ENCODE measurements around the gene FRK.
"Not testable (repeated sequence)": the region's sequence is repeated elsewhere in the genome, so short reads cannot be mapped to it uniquely, and the experiment has no call there.

The FRK gene

DNA sequence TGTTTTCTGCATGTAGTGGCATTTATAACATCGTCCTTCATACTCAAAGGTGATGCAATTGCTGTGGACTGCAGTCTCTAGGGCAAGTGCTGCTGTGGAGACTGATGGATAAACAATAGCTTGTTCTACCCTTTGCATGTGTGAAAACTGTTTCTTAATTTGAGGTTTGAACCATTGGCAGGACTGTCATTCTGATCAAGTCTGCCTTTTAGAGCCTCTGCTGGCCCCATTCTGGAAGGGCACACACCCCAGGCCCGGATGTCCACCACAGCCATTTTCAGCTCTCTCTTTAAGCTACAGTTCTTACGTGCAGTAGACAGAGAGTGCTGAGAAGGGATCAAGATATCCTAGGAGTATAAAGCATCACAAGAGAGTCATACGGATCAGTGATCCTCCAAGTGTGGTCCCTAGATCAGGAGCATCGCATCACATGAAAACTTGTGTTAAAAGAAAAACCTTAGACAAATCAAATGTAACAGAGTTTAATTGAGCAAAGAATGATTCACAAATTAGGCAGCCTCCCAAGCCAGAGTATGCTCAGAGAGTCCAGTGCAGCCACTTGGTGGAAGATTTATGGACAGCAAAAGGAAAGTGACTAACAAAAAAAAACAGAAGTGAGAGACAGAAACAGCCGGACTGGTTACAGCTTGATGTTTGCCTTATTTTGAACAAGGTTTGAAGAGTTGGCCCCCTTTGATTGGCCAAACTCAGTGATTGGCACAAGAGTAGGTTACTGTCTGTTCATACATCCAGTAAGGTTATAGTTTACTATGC, 52.0 kb downstream of the FRK start:
- DNase-seq (ENCODE audit: low read depth, low spot score) = no peak

DNA sequence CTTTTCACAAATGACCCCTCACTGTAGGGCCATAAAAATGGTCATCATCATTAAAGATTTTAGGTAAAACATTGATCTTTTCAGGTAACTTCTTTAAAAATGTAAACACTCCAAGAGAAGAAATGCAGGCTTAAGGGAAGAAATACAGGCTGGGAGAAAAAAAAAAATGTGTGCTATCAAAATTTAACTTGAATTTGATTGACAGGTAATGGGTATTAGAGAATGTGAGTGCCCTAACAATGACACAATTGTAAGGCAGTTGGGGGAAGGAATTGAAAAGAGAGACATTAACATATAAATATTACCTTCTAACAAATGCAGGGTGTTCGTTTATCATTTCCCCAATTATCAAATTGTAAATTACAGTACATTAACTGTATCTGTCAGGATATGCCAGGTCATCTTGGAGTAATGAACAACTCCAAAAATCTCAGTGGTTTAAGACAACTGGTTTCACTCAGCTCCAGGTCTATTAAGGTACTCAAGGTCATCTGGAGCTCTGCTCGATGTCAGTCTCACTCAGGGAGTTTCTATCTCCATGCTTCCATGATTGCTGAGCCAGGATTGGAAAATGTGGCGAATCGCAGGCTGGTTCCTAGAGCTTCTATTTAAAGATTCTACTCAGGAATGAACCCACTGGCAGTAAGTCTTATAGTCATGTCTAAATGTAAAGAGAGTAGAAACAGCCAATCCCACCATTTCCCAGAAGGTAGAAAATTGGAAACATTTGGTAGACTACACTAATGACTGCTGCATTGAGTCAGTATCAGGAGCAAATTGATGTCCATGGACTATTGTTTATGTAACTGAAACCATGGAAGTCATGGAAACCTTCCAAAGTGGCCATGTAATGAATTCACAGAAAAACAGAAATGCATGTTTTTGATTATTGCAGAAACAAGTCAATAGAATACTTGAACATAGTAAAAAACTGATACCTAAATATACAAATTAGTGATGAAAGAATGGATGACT, 55.6 kb downstream of the FRK start:
- no peak for DNase-seq (ENCODE audit: low read depth, low spot score)

DNA sequence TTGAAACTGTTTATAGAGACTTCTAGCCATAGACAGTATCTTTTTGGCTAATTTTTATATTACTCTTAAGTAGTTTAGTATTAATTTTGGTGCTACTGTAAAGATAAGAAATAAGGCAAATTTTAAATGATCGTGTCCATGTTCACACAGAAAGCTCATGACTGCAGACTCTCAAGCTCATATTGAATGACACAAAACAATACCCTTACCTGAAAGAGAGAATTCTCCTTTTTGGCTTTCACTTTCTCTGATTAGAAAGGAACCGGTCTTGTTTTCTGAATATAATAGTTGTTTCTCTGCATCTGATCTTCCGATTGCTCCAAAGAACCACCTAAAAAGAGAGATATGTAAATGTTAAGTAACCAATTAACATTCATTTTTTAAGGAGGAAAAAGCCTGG, 57.0 kb downstream of the FRK start:
- no peak for DNase-seq (ENCODE audit: low read depth, low spot score)

DNA sequence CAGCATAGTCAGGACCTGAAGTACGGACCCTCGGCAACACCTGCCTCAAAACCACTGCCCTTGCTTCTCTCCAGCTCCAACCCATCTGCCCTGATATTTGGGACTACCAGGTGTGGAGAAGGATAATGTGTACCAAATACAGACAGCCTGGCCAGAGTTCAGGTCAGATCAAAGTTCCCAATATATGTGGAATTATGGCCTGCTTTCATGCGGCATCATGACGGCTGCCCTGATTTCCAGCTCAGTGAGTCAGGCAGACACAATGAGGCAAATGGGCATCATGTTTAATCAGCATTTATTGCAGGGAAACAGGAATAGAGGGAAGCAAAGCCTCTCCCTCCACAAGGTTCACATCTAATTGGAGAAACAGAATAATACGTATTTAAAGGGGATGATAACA, 57.9 kb downstream of the FRK start:
- DNase-seq (ENCODE audit: low read depth, low spot score) = no peak

DNA sequence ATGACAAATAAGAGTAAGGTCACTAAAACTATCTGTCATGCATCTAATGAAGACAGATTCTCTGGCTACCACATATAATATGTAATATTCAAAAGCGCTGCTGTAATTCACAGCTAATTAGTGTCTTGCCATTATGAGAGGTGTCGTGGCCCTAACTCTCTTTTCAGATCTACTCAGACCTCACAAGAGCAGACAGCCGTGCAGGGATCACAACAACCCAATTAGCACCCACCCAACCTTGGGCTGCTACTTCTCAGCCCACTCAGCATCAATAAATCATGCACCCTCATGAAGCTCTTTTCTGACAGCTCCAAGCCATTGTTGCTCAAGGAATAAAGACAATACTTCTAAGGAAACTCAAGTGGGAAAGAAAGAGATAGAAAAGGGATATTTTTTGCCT, 61.5 kb downstream of the FRK start:
- no peak for DNase-seq (ENCODE audit: low read depth, low spot score)

DNA sequence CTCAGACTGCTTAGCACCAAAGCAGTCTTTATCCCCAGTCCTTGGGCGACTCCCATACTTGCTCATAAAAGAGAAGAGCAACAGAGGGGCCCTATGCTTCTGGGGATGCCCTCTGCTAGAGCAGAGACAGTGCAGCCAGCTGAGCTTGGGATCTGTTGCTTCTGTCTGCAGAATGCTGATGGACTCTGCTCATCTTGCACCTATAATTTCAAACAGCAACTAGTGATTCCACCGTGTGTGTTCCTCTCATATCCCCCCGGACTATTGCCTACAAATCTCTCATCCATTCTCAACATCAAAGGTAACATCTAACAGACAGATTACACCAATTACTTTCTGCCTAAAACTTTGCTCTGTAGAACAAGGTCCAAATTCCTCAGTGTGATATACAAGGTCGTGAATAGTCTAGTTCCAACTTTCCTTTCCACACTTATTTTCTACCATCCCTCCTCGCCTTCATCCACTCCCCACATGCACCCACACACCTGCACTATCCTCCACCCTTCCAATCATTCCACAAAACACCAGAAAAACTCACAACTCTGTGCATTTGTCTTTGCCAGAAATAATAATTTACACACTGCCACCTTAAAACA, 62.6 kb downstream of the FRK start:
- no peak for DNase-seq (ENCODE audit: low read depth, low spot score)

DNA sequence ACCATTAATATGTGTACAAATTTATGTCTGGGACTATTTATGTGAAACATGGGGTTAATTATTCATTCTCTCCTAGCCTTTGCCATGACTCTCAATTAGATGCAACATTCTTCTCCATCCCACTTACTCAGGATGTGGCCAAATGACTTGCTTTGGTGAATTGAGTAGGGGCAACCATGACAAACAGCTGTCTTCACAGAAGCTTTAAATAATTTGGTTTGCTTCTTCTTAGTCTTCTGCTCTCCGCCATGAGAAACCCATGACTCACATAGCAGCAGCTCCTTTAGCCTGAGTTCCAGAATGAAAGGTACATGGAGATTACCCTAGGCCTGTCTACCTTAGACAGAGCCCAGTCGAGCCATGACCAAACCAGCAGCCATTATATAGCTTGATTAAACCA, 74.7 kb downstream of the FRK start:
- DNase-seq (ENCODE audit: low read depth, low spot score) = no peak

DNA sequence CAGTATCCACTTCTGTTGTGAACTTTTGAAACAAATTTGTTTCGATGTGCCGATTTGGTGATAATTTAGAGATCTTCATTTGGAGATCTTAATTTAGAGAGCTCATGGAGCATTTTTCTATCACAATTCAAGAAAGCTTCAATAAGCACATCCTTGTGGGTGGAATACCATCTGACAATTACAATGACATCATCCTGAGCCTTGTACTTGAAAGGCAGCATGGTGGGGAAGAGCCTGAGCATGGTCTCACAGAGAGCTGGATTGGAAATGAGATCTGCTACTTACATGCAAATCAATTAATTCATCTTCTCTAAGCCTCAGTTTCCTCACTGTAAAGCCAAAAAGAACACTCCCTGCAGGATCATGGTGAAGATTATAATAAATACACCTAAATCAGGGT, 75.9 kb downstream of the FRK start:
- no peak for DNase-seq (ENCODE audit: low read depth, low spot score)

DNA sequence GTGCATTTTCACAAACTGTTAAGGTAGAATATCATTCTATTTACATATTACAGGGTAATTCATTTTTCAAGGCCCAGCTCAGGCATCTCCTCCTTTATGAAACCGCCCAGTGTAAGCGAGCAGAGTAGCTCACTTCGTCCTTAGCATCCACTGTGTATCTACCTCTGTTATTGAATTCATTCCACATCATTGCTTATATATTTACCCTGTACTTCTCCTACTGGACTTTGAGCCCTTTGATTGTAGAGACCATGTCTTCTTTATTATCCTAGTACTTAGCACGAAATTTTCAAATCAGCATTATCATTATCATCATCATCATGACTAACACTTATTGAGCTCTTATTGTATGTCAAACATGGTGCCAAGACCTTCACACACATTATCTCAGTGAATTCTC, 76.7 kb downstream of the FRK start:
- DNase-seq (ENCODE audit: low read depth, low spot score) = no peak

DNA sequence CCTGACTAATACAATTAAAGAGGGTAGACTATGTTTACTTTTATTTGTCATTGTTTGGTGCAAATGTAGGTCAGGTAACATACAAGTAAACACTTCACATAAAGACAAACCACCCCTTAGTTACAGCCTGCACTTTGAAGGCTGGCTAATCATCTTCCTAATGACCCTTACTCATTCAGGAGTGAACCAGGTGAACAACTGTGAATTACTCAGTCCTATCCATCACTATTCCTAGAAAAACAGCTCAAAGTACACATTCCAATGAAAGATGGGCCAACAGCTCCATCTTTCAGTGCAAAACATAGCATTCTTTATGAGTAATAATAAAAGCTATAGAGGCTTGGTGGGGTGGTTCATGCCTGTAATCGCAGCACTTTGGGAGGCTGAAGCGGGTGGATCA, 78.2 kb downstream of the FRK start:
- no peak for DNase-seq (ENCODE audit: low read depth, low spot score)

DNA sequence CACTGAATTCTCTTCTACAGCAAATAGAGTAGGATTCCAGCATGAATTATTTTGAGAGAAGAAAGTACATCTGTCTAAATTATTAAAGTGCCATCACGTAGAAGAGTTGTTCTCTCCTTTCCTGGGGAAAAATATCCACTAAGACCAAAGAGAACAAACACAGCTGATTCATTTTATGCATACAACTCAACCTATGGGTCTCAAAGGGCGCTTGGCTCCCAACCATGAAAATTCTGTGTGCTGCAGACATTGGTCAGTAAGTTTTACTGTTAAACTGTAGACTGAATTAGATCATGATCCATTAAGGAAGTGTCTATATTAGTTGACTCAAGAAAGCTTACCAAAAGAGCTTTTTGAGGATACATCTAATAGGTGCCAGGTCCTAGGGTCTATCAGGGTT, 83.5 kb downstream of the FRK start:
- DNase-seq (ENCODE audit: low read depth, low spot score) = no peak

DNA sequence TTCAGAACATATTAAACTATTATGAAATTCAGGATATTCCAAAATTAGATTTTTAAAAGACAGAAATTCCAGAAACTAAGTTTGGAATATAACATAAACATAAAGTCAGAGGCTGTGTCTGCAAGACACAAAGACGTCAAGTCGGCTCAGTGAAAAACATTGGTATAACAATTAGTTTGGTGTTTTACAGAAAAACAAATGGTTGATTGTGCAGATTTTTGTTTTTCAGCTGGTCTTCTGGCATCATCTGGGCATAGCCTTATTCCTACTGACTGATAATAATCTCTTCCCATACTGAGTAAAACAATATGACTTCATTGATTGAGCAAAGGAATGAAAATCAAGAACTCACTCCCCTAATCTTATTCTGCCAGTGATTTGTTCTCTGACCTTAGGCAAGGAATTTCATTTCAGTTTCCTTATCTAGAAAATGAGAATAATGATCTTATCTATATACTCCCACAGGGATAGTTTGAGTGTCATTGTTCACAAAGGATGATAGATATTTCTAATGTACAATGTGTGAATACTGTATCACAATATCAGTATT, 84.3 kb downstream of the FRK start:
- DNase-seq (ENCODE audit: low read depth, low spot score) = no peak

DNA sequence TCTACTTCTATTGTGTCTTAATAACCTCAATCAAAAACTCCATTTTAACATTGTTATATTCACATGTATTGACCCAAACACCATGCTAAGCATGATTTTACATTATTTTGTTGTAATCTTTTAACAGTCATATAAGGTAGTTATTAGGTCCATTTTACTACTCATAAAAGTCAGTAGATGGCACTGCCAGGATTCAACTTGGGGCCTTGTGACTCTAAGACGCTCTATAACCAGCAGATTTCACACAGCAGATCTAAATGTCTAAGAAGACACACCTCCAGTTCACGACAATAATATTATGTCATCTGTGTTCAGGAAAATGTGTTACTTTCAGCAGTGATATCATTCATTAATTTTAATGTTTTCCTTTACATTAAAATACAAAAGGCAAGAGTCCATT, 88.0 kb downstream of the FRK start:
- DNase-seq (ENCODE audit: low read depth, low spot score) = no peak

DNA sequence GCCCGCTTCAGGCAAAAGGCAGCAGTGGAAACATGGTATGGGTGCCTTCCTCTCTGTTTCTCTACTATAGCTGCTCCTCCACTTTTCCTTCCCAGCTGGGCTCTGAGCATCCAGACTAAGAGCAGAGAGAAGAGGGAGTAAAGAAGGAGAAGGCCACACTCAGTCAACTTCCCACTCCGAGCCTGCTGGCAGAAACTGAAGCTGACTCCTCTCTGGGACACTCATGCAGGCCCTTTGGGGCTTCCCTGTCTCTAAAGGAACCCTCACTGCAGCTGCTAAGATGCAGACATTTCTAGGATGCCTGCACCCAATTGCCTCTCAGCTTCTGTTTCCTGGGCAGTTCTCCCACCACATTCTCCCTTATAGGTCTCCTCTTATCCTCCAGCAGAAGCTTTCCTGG, 88.9 kb downstream of the FRK start:
- DNase-seq (ENCODE audit: low read depth, low spot score) = no peak

DNA sequence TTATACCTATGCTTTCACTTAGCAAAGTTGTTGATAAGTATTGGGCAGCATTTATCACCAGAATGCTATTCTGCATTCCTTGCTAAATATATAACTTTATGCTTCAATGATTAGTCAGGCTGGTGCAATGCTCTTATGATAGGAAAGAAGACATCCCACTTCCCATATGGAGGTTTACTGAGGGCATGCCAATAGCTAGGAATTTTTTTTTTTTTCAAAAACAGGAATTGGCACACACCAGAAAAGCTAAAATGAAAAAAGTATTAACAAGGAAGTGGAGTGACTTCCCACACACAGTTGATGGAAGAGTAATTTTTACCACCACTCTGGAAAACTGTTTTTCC, 90.8 kb downstream of the FRK start:
- DNase-seq (ENCODE audit: low read depth, low spot score) = no peak

DNA sequence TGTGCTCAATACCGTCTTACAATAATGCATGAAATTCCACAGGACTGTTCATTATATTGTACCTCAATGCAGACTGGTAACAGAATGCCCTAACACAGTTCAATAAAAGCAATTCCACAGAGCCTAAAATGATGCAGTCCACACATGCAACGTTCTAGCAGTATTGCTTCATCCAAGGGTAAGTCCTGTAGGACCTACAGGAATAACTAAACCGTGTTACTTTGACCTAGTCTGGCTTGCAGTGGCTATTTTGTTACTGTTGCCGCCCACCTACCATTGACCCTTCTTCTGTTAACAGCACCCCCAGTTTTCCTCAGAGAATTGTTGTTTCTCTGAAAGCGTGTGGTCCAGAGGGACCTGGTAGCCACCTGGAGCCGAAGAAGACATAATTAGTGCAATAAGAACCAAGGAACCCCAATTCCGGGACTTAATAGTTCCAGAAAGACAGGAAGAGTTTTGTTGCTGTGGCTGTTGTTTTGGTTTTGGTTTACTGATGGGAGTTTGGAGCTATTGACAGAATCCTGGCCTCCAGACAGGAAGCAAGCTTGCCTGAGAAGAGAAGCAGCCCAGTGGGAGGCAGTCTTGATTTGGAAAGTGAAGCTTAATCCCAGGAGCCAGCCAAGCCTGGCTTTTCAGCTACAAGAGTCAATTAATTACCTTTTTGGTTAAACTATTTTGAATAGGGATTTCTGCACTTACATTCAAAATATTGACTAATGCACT, 91.3 kb downstream of the FRK start:
- peak; percentile 33 for DNase-seq (ENCODE audit: low read depth, low spot score)

DNA sequence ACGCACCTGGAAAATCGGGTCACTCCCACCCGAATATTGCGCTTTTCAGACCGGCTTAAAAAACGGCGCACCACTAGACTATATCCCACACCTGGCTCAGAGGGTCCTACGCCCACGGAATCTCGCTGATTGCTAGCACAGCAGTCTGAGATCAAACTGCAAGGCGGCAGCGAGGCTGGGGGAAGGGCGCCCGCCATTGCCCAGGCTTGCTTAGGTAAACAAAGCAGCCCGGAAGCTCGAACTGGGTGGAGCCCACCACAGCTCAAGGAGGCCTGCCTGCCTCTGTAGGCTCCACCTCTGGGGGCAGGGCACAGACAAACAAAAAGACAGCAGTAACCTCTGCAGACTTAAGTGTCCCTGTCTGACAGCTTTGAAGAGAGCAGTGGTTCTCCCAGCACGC, 100.4 kb downstream of the FRK start:
- not testable (repeated sequence) for DNase-seq (ENCODE audit: low read depth, low spot score)

DNA sequence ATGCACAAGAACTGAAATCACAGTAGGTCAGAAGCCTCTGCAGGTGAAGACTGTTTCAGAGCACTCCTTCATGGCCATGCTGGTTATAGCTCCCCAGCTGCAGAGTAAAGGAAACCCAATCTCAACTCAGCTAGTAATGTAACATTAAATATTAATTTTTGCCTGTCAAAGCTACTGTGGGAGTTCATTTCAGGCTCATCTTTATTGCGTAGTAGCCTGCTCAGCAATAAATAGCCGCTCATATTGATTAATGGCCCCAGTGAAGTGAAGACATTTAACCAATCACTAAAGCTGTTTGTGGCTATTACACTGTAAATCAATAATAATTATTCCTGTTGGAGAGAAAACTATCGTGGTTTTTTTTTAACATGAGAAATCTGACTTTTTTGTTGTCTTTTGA, 101.7 kb downstream of the FRK start:
- no peak for DNase-seq (ENCODE audit: low read depth, low spot score)

DNA sequence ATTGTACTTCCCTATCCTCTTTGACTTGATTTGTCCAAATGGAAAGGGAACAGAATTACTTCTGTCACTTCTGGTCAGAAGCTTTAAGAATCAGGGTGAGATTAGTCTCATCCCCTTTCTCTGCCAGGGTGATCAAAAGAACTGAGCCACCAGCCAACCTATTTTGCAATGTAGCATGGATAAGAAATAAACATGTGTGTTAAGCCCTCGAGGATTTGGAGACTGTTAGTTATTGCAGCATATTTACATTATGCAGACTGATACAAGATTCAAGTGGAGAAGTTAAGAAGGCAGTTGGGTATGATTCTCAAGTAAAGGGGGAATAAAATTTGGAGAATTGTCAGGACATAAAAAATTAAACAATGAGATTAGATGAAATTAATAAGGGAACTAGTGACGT, 106.0 kb downstream of the FRK start:
- no peak for DNase-seq (ENCODE audit: low read depth, low spot score)

DNA sequence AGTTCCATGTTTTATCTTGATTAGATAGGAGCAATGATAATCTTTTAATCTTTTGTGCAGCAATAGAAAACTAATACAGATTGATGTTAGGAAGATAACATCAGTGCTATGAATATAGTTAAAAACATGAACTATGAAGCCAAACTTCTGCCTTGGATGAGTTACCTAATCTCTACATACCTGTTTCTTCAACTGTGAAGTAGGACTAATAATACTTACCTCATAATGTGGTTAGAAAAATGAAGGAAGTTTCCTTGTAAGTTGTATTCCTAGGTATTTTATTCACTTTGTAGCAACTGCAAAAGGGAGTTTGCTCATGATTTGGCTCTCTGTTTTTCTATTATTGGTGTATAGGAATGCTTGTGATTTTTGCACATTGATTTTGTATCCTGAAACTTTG, 111.9 kb downstream of the FRK start:
- DNase-seq (ENCODE audit: low read depth, low spot score) = no peak

DNA sequence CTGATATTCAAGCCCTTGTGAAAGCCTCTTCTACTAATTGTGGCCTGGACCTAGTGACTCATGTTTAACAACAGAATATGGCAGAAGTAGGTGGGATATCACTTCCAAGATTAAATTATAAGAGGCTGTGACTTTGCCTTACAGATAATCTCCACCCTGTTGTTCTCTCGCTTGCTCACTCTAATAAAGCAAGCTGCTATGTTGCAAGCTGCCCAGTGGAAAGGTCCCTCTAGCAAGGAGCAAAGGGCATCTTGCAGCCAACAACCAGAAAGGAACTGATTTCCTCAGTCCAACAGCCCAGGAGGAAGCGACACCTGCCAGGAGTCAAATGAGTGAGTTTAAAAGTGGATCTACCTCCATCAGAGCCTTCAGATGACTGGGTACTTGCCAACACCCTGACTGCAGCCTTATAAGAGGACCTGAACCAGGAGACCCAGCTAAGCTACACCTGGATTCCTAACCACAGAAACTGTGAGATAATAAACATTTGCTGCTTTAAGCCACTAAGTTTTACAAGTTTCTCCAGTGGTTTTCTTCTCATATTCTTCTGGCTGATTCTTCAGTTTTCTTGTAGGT, 112.6 kb downstream of the FRK start:
- DNase-seq (ENCODE audit: low read depth, low spot score) = no peak
